Sigmoid colon (tissue), 4 donors: Measurements from ENCODE around the gene MAPK10.

Source experiments
- EP300 ChIP-seq, 4 donors: sonication (generic); formaldehyde crosslinking; IDR thresholded peaks; one replicate each; pipeline ENCODE4 v1.6.1; 2017; ENCODE audit warnings: antibody characterized with exemption in 4 of 4
- POLR2AphosphoS5 ChIP-seq, 4 donors: sonication (generic); formaldehyde crosslinking; IDR thresholded peaks; one replicate each; pipeline ENCODE4 v1.6.1; 2017; ENCODE audit warnings: antibody characterized with exemption in 4 of 4
- TF ChIP-seq, protein P1 (sequence below), 4 experiments: fragments of 450-650 bp in 3 of 4; fragments of 200-600 bp in 1 of 4; IDR thresholded peaks; one replicate each; pipeline ENCODE4 v1.5.1; 2016 to 2019; ENCODE audit warnings: antibody characterized with exemption in 4 of 4, mild to moderate bottlenecking in 3 of 4, moderate library complexity in 2 of 4

DNA sequence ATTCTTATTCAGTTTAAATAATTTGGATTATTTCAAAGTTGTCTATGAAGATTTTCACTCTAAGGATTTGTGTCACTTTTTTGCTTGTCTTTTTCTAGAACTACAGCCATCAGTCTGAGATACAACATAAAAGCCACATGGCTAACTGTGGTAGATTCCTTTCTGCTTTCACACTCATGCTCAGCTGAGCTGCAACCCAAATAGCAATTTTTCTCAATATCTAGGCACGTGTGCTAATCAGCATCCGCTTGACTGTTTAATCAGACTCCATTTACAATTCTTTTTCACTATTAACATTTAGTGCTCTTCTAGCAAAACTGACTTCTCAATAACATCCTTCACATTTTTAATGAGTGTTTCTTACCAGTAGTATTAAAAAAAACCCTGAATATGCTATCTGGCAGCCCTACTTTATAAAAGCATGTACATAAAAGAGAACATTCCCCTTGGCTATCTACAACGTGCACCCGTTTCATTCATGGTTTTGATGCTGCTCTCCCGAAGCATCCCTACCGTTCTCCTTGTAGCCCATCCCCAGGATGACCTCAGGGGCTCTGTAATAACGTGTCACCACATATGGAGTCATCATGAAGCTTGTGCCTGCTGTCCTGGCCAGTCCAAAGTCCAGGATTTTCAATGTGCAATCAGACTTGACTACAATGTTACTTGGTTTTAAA lies 259.2 kb downstream of the MAPK10 start:
- no peak for TF ChIP-seq POLR2AphosphoS5 (IDR thresholded peaks at IDR 0.05)
- TF ChIP-seq, protein P1, sequence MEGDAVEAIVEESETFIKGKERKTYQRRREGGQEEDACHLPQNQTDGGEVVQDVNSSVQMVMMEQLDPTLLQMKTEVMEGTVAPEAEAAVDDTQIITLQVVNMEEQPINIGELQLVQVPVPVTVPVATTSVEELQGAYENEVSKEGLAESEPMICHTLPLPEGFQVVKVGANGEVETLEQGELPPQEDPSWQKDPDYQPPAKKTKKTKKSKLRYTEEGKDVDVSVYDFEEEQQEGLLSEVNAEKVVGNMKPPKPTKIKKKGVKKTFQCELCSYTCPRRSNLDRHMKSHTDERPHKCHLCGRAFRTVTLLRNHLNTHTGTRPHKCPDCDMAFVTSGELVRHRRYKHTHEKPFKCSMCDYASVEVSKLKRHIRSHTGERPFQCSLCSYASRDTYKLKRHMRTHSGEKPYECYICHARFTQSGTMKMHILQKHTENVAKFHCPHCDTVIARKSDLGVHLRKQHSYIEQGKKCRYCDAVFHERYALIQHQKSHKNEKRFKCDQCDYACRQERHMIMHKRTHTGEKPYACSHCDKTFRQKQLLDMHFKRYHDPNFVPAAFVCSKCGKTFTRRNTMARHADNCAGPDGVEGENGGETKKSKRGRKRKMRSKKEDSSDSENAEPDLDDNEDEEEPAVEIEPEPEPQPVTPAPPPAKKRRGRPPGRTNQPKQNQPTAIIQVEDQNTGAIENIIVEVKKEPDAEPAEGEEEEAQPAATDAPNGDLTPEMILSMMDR (IDR thresholded peaks at IDR 0.05): no peak
- TF ChIP-seq EP300 (IDR thresholded peaks at IDR 0.05): no peak
